A673 (cell line): ENCODE results near the gene RALGAPB.

ENCODE experiments used
- CTCF ChIP-seq: fragments of 300-800, 200-600 bp; sonication (generic); conservative IDR thresholded peaks from 2 replicates; pipeline ENCODE4 v1.5.1; 2017; ENCODE audit warnings: low read depth, mild to moderate bottlenecking, antibody characterized with exemption, low read length, moderate library complexity, mixed read lengths
- EZH2 ChIP-seq: fragments of 200-600 bp; sonication (generic); IDR thresholded peaks from 2 replicates; pipeline ENCODE4 v1.6.1; 2017; ENCODE audit warnings: borderline replicate concordance, low read depth, mild to moderate bottlenecking, mixed read lengths, antibody characterized with exemption, low read length; ENCODE audit not compliant: poor library complexity, severe bottlenecking

GRCh38 chr20:38498909-38499308 is 26.3 kb downstream of the RALGAPB start:
- no peak for TF ChIP-seq CTCF
- no peak for TF ChIP-seq EZH2
